Stimulated activated CD8-positive, alpha-beta memory T cell treated with anti-CD3 and anti-CD28 coated beads, Interleukin-2, amount 100 ng/mL, for 1 hour (primary cell): Measurements from ENCODE around the gene F12.

Source experiments
- DNase-seq, 2 donors: peaks; one replicate each; pipeline ENCODE4 v3.0.0-alpha.2; 2020; ENCODE audit warnings: low read depth in 2 of 2

The F12 gene

DNA sequence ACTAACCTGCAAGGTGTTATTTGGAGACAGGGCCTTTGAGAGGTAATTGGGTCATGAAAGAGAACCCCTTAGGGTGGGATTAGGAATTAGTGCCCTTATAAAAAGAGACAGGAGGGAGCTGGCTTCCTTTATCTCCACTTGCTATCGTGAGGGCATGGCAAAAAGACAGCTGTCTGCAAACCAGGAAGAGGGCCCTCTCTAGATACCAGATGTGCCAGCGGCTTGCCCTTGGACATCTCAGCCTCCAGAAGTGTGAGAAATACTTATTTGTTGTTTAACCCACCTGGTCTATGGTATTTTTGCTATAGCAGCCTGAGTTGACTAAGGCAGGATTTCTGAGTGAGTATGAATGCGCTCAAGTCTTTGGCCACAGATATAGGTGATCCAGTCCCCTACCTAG, 52.6 kb downstream of the F12 start:
- DNase-seq, result no peak

DNA sequence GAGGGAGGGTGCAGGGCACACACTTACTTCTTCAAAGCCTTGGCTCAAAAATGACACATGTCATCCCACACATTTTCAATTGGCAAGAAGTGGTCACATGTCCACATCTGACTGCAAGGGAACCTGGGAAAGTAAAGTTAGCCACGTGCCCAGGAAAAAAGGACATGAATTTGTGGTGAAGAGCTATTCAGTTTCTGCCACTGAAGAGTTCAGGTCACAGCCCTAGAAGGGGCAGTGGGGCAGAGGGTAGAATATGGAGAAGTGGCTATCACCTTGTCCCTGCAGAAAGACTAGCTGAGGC, 53.5 kb downstream of the F12 start:
- DNase-seq, result no peak

DNA sequence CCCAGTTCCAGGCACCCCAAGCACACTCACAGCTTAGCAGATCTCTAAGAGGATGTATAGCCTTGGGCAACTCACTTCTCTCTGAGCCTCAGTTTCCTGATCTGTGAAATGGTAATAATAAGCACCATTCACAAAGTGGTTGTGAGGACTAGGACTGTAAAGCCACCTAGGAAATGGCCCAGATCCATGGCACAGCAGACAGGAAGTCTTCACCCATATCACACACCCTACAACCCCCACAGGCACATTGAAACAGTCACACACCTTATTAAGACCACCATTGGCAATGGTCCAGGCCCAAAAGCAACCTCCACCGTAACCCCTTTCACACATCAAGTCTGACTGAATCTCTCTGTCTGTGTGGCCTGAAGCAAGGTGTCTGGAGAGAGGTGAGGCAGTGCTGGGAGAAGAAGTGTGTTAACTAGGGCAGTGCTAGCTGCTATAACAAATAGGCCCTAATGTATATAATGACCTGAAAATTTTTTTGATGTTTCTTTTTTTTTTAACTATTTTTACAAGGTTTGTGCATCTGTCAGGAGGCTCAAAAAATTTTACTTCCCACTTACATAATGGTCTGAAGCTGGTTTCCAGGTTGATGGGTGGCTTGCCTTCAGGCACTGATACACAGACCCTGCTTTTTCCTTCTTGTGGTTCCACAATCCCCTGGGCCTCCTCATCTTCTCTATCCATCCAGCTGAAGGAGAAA, 54.0 kb downstream of the F12 start:
- no peak for DNase-seq

DNA sequence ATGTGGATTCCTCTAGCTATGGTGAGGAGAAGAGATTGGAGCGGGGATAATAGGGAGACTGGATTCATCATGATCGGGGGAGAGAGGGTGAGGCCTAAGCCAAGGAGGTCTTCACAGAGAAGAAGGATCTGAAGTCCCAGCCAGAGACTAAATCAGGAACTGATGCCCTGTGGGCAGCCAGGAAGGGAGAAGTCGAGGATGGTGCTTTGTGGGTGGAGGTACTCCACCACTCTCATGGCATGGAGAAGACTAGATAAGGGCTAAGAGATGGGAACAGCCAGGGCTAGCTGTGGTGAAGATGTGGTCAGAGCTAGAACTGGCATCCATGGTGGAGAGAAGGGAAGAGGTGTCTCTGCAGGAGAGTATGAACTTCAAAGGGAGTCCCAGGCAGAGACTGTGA, 54.7 kb downstream of the F12 start:
- DNase-seq, result no peak

DNA sequence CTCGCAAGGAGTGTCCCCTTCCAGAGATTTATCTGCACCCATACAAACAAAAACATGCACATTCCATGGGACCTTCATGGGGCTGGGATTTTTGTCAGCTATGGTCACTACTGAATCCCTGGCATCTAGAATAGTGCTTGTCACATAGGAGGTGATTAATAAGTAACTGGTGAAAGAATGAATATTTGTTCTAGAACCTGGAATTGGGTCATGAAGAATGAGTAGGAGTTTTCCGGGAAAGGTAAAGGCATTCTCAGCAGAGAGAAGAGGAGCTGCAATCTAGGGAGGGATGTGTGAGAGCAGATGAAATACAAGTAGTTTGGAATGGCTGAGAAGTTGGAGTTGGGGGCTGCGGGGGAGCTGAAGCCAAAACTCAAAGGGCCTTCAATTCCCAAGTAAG, 55.1 kb downstream of the F12 start:
- no peak for DNase-seq

DNA sequence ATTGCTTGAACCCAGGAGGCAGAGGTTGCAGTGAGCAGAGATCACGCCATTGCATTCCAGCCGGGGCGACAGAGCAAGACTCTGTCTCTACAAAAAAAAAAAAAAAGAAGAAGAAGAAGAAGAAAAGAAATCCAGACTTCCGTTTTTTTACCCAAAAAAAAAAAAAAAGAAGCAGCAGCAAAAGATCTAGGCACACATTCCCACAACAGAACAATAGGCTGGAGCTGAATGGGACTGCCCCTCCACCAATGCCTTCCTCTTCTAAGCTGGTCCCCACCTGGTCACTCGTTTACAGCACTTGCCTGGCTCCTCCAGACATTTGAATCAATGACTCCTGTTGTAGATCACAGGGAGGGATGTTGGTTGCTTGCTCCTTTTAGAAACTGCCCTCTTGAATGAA, 56.3 kb downstream of the F12 start:
- DNase-seq, result no peak
